Colonic mucosa (tissue), 4 donors: Measurements from ENCODE around the gene ADD1. TPM values are rescaled to one million over a fixed set of nuclear protein-coding genes. Genes with fewer than 3 reads are reported as not detected.

Experiments used
- DNase-seq: peaks from one replicate; pipeline ENCODE4 v3.0.0-alpha.2; 2020
- H3K27ac ChIP-seq: fragments of 200-600 bp; one replicate; pipeline ENCODE4 v1.8.0; 2021
- H3K27me3 ChIP-seq: fragments of 200-600 bp; one replicate; pipeline ENCODE4 v1.8.0; 2021
- H3K36me3 ChIP-seq: fragments of 200-600 bp; one replicate; pipeline ENCODE4 v1.8.0; 2021
- H3K4me1 ChIP-seq: fragments of 200-600 bp; one replicate; pipeline ENCODE4 v1.8.0; 2021; ENCODE audit warnings: mild to moderate bottlenecking
- H3K4me3 ChIP-seq: fragments of 200-600 bp; one replicate; pipeline ENCODE4 v1.8.0; 2021
- H3K9ac ChIP-seq, 2 donors: one replicate each; pipeline ENCODE4 v1.7.0; 2013; ENCODE audit warnings: control low read depth in 2 of 2, low read depth in 2 of 2, low read length in 2 of 2
- H3K9me3 ChIP-seq: fragments of 200-600 bp; one replicate; pipeline ENCODE4 v1.8.0; 2021
- intact Hi-C: fragments of 100-400 bp; cut with DNase I; formaldehyde crosslinking; loops from one replicate; pipeline ENCODE4 v1.14.1; 2022
- total RNA-seq, 2 donors: library from RNA; stranded (reverse); fragmentation: NEBNext Ultra II Directional in 1 of 2; extraction: Animal tissue kit (Norgen Biotek cat#: 25700) in 1 of 2; gene quantifications; one replicate each; pipeline ENCODE4 v1.2.1, GENCODE V29; 2021
- TF ChIP-seq, protein P1 (sequence below): fragments of 200-600 bp; IDR thresholded peaks from one replicate; pipeline ENCODE4 v1.8.0; 2022; ENCODE audit warnings: antibody characterized with exemption, mild to moderate bottlenecking
- donor health status: healthy.
- donor health status: DM: no; HTN: no; CAD: no.
- donor health status: DM: no; HTN: no; CAD: no.

The ADD1 gene
- total RNA-seq, 2 donors from 2014 or later: 223 to 233 TPM

DNA sequence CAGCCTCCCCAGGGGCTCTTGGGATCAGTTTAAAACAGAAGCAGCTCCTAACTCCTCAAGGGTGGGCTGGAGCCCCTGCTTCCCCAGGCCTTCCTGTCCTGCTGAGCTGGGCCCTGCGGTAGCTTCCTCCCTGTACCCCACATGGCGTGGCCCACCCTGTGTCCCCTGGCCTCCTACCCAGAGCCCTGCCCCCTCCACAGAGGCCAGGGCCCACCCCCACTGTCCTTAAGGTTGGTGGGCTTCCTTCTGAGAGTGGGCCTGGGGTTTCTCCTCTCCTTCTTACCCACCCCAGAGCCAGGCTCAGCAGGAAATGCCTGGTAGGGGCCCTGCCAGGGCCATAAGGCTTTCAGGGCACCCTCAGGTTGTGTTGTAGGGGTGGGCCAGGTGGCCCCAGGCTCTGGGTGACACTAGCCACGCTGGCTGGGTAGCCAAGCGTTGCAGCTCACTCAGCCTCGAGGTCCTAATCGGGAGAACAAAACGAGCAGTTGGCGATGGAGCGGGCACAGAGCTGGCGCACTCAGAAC lies 39.1 kb upstream of the ADD1 start:
- Histone ChIP-seq H3K4me1 (peaks cover 53% of the 10 kb centered on the region), H3K9me3 (no peaks in the 10 kb centered on the region), H3K36me3 (no peaks in the 10 kb centered on the region), H3K9ac (peak overlapping the region in 1 of 2 donors; percentile 55), H3K4me3 (no peak overlapping the region), H3K27me3 (no peaks in the 10 kb centered on the region), H3K27ac (no peak overlapping the region)
- no peak for DNase-seq
- intact Hi-C loops: no loop called here
- TF ChIP-seq, protein P1, sequence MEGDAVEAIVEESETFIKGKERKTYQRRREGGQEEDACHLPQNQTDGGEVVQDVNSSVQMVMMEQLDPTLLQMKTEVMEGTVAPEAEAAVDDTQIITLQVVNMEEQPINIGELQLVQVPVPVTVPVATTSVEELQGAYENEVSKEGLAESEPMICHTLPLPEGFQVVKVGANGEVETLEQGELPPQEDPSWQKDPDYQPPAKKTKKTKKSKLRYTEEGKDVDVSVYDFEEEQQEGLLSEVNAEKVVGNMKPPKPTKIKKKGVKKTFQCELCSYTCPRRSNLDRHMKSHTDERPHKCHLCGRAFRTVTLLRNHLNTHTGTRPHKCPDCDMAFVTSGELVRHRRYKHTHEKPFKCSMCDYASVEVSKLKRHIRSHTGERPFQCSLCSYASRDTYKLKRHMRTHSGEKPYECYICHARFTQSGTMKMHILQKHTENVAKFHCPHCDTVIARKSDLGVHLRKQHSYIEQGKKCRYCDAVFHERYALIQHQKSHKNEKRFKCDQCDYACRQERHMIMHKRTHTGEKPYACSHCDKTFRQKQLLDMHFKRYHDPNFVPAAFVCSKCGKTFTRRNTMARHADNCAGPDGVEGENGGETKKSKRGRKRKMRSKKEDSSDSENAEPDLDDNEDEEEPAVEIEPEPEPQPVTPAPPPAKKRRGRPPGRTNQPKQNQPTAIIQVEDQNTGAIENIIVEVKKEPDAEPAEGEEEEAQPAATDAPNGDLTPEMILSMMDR: no peak

DNA sequence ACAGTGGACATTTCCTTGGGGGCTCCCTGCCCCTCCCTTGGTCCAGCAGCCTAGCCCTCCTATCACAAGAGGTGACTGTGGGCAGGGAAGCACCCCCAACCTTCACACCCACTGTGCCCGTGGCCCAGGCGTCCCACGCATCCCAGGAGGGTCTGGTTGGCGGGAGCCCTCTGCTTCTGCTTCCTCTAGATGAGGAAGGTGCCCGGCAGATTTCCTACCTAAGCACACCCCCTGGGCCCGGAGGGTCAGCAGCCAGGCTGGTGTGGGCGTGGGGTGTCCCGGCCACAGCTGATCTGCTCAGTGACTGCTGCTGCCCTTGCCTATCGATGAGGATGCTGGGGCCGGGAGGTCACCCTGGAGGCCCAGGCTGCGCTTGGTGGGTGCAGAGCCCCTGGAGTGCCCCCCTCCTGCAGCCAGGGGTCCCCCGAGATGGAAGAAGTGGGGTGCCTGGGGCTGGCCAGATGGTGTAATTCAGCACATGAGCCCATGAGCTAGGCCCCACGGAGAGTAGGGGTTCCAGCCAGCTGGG lies 38.6 kb upstream of the ADD1 start:
- H3K36me3 ChIP-seq: no peaks in the 10 kb centered on the region
- peaks cover 52% of the 10 kb centered on the region for H3K4me1 ChIP-seq
- DNase-seq: no peak
- no peak overlapping the region for H3K4me3 ChIP-seq
- no peaks in the 10 kb centered on the region for H3K27me3 ChIP-seq
- peak overlapping the region; percentile 60 for H3K27ac ChIP-seq
- H3K9ac ChIP-seq: peak overlapping the region; percentile 66 to 82
- intact Hi-C loops: no loop called here
- TF ChIP-seq, protein P1: no peak
- no peaks in the 10 kb centered on the region for H3K9me3 ChIP-seq

DNA sequence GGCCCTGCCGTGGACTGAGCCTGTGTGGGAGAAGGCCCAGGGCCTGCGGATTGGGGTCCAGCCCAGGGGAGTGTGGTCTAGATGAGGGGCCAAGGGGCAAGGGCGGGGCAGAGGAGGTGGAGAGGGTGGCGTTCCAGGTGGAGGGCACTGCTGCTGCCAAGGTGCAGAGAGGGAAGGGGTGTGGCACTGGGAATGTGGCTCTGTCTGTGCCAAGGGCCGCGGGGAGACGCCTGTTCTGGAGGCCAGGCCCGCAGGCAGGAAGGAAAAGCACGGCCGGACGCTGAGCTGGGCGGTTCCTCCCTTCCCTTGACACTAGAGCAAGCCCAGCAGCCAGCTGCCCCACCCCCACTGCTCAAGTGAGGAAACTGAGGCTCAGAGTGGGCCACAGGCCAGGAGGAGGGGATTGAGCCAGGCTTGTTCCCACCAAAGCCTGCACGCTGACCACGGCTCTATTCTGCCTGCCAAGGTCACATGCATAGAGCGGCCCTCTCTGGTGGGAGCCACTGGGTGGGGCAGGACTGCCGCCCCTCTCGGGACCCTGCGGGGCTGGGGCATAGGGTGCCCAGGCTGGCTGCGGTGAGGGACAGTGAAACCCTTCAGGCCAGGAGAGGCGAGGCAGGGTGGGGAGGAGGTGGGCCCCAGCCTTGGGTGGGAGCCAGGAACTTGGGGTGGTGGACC lies 37.8 kb upstream of the ADD1 start:
- intact Hi-C loops: no loop called here
- H3K27me3 ChIP-seq: no peaks in the 10 kb centered on the region
- TF ChIP-seq, protein P1: no peak
- H3K4me1 ChIP-seq: peaks cover 44% of the 10 kb centered on the region
- no peak overlapping the region for H3K4me3 ChIP-seq
- peak overlapping the region; percentile 60 for H3K27ac ChIP-seq
- H3K9me3 ChIP-seq: no peaks in the 10 kb centered on the region
- H3K9ac ChIP-seq: peak overlapping the region; percentile 66 to 82
- peak; percentile 96 for DNase-seq
- H3K36me3 ChIP-seq: no peaks in the 10 kb centered on the region

DNA sequence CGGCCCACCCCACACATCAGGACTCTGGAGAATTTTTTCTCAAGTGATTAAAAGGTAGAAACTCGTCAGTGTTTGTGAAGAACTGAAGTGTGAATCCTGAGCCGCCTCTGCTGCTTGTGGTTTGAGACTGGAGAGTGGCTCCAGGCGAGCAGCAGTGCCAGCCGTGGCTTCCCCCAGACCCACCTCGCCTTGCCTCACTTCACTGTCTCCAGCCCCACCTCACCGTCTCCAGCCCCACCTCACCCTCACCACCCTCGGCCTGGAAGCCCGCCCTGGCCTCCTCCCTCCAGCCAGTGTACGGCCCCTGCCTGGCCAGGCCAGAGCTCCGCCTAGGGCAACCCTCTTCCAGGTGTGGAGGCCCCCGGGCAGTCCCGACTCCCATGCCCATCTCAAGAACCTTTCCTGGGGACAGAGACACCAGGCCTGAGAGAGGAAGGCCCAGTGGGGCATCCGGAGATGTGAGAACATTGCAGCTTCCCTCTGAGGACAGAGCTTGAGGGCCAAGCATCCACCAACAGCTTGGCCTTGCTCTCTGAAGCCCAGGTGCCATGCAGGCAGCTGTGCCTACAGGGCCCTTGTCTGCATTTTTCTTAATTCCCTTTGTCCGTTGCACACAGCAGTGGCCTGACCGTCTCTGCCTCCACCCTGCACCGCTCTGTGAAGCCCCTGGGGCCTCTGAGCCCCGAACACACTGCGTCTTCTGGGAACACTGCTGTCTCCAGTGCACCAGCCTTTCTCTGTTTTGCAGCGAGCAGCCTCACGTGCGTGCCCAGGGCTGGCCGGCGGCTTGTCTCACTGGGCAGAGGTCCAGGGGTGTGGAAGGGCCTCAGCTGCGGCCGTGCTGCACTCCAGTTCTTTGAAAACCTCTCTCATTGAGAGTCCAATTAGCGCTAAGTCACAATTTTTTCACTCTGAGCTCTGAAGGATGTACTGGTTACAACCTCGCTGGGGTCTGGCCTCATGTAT lies 37.0 kb upstream of the ADD1 start:
- Histone ChIP-seq H3K9ac (peak overlapping the region; percentile 59 to 82), H3K27ac (peak overlapping the region; percentile 60), H3K36me3 (no peaks in the 10 kb centered on the region), H3K4me3 (no peak overlapping the region), H3K9me3 (no peaks in the 10 kb centered on the region), H3K27me3 (no peaks in the 10 kb centered on the region), H3K4me1 (peaks cover 38% of the 10 kb centered on the region)
- intact Hi-C loops: no loop called here
- TF ChIP-seq, protein P1: no peak
- peak; percentile 79 for DNase-seq

DNA sequence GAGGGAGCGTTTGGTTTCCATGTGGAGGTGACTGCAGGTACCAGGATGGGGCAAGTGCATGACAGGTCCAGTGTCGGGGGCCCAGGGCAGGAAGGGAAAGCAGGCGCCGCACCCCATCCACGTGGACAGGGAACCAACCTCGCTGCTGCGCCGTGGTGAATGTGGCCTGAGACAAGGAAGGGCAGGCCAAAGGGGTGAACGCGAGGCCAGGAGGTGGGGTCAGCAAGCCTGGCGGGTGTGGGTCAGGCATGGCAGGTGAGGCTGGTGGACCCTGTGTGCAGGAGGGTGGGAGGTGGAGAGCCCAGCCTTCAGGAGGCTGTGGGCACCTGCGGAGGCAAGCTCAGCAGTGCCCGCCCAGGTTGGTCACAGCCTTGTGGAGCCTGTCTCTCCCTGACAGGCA lies 36.1 kb upstream of the ADD1 start:
- peaks cover 38% of the 10 kb centered on the region for H3K4me1 ChIP-seq
- no peak overlapping the region for H3K4me3 ChIP-seq
- H3K36me3 ChIP-seq: no peaks in the 10 kb centered on the region
- H3K9ac ChIP-seq: peak overlapping the region in 1 of 2 donors; percentile 82
- TF ChIP-seq, protein P1: no peak
- intact Hi-C loops: no loop called here
- no peak for DNase-seq
- no peaks in the 10 kb centered on the region for H3K27me3 ChIP-seq
- no peak overlapping the region for H3K27ac ChIP-seq
- H3K9me3 ChIP-seq: no peaks in the 10 kb centered on the region
